ENCODE measurements around the gene SLC15A4.

The SLC15A4 gene

GRCh38 chr12:128789356-128789929, 34.3 kb downstream of the SLC15A4 start:
- H3K4me3 ChIP-seq (replicated peaks; ENCODE audit: low read depth, low read length), result no peak overlapping the region
- DNase-seq (ENCODE audit: extremely low read depth, low read depth), result no peak
- TF ChIP-seq CTCF (IDR thresholded peaks at IDR 0.05; ENCODE audit: low read depth, low read length, missing control alignments), result no peak

- H3K4me3 ChIP-seq (replicated peaks; ENCODE audit: low read depth, low read length), result no peak overlapping the region
- TF ChIP-seq CTCF (IDR thresholded peaks at IDR 0.05; ENCODE audit: low read depth, low read length, missing control alignments), result no peak
- DNase-seq (ENCODE audit: extremely low read depth, low read depth), result no peak
These were observed 35.9 kb downstream of the SLC15A4 start for GRCh38 chr12:128787827-128788226.

GRCh38 chr12:128786741-128787391, 36.9 kb downstream of the SLC15A4 start:
- TF ChIP-seq CTCF (IDR thresholded peaks at IDR 0.05; ENCODE audit: low read depth, low read length, missing control alignments), result no peak
- H3K4me3 ChIP-seq (replicated peaks; ENCODE audit: low read depth, low read length), result no peak overlapping the region
- DNase-seq (ENCODE audit: extremely low read depth, low read depth), result no peak

- no peak for DNase-seq (ENCODE audit: extremely low read depth, low read depth)
- no peak overlapping the region for H3K4me3 ChIP-seq (replicated peaks; ENCODE audit: low read depth, low read length)
- no peak for TF ChIP-seq CTCF (IDR thresholded peaks at IDR 0.05; ENCODE audit: low read depth, low read length, missing control alignments)
These were observed 39.6 kb downstream of the SLC15A4 start for GRCh38 chr12:128784030-128784760.

GRCh38 chr12:128783129-128783574, 40.6 kb downstream of the SLC15A4 start:
- TF ChIP-seq CTCF (IDR thresholded peaks at IDR 0.05; ENCODE audit: low read depth, low read length, missing control alignments), result no peak
- no peak overlapping the region for H3K4me3 ChIP-seq (replicated peaks; ENCODE audit: low read depth, low read length)
- DNase-seq (ENCODE audit: extremely low read depth, low read depth), result no peak

GRCh38 chr12:128779901-128780300, 43.9 kb downstream of the SLC15A4 start:
- no peak for DNase-seq (ENCODE audit: extremely low read depth, low read depth)
- H3K4me3 ChIP-seq (replicated peaks; ENCODE audit: low read depth, low read length), result no peak overlapping the region
- TF ChIP-seq CTCF (IDR thresholded peaks at IDR 0.05; ENCODE audit: low read depth, low read length, missing control alignments), result no peak
